HepG2 (cell line): Measurements from ENCODE around the gene PRRC2A. TPM values are rescaled to one million over a fixed set of nuclear protein-coding genes. Genes with fewer than 3 reads are reported as not detected.
A peak's percentile ranks its signal among the peaks of the same experiment; 100 is the strongest.

Source experiments
- ARNT2 ChIP-seq: sonication (generic); formaldehyde crosslinking; IDR thresholded peaks from 2 replicates; pipeline ENCODE4 v1.8.0; 2022; ENCODE audit warnings: mild to moderate bottlenecking, low read depth, missing genetic modification reagents, moderate library complexity
- GFI1 ChIP-seq: sonication (generic); formaldehyde crosslinking; IDR thresholded peaks from 2 replicates; pipeline ENCODE4 v1.5.0; 2020; ENCODE audit warnings: missing genetic modification reagents, mild to moderate bottlenecking, borderline replicate concordance
- IRF1 ChIP-seq: sonication (generic); formaldehyde crosslinking; IDR thresholded peaks from 2 replicates; pipeline ENCODE4 v1.4.0; 2020; ENCODE audit warnings: low read depth, mild to moderate bottlenecking, missing genetic modification reagents
- NPAS2 ChIP-seq: sonication (generic); formaldehyde crosslinking; IDR thresholded peaks from 2 replicates; pipeline ENCODE4 v1.8.0; 2022; ENCODE audit warnings: mild to moderate bottlenecking, missing genetic modification reagents, borderline replicate concordance
- PBX2 ChIP-seq: IDR thresholded peaks from 2 replicates; pipeline ENCODE4 v1.6.1; 2016; ENCODE audit warnings: control low read depth
- RAD51 ChIP-seq: fragments of 450-650 bp; IDR thresholded peaks from 2 replicates; pipeline ENCODE4 v1.6.1; 2016; ENCODE audit warnings: borderline replicate concordance
- RERE ChIP-seq: IDR thresholded peaks from 2 replicates; pipeline ENCODE4 v1.6.1; 2016; ENCODE audit warnings: low read depth, missing genetic modification reagents, missing compliant biosample characterization
- REST ChIP-seq, 2 experiments: IDR thresholded peaks; 2 replicates each; pipeline ENCODE4 v1.6.1; 2011 to 2012; ENCODE audit warnings: low read length in 2 of 2, borderline replicate concordance in 1 of 2, low read depth in 1 of 2, mild to moderate bottlenecking in 1 of 2, moderate library complexity in 1 of 2
- SALL1 ChIP-seq: sonication (generic); formaldehyde crosslinking; IDR thresholded peaks from 2 replicates; pipeline ENCODE4 v1.8.0; 2022; ENCODE audit warnings: mild to moderate bottlenecking, missing genetic modification reagents
- SCMH1 ChIP-seq: sonication (generic); formaldehyde crosslinking; IDR thresholded peaks from 2 replicates; pipeline ENCODE4 v1.9.0; 2021; ENCODE audit warnings: missing genetic modification reagents, mild to moderate bottlenecking, borderline replicate concordance
- SNAPC5 ChIP-seq: sonication (generic); formaldehyde crosslinking; IDR thresholded peaks from 2 replicates; pipeline ENCODE4 v1.8.1; 2023; ENCODE audit warnings: mild to moderate bottlenecking, missing genetic modification reagents, borderline replicate concordance
- TAF1 ChIP-seq: sonication (generic); formaldehyde crosslinking; IDR thresholded peaks from 2 replicates; pipeline ENCODE4 v1.4.0; 2020; ENCODE audit warnings: missing genetic modification reagents
- XBP1 ChIP-seq: sonication (generic); formaldehyde crosslinking; IDR thresholded peaks from 2 replicates; pipeline ENCODE4 v1.5.0; 2020; ENCODE audit warnings: missing genetic modification reagents
- ZNF235 ChIP-seq: sonication (generic); formaldehyde crosslinking; IDR thresholded peaks from 2 replicates; pipeline ENCODE4 v1.8.1; 2023; ENCODE audit warnings: mild to moderate bottlenecking, missing genetic modification reagents, borderline replicate concordance
- ZNF3 ChIP-seq: IDR thresholded peaks from 2 replicates; pipeline ENCODE4 v1.7.0; 2017; ENCODE audit warnings: inconsistent platforms
- ZNF556 ChIP-seq: sonication (generic); formaldehyde crosslinking; IDR thresholded peaks from 2 replicates; pipeline ENCODE4 v1.4.0; 2020; ENCODE audit warnings: mild to moderate bottlenecking, missing genetic modification reagents, borderline replicate concordance
- ZNF841 ChIP-seq: sonication (generic); formaldehyde crosslinking; IDR thresholded peaks from 2 replicates; pipeline ENCODE4 v1.8.1; 2023; ENCODE audit warnings: missing genetic modification reagents, borderline replicate concordance
- polyA plus RNA-seq, 8 experiments: library from polyadenylated mRNA; depleted of rRNA in 3 of 8; stranded (reverse) in 7 of 8; unstranded in 1 of 8; fragments of >200 nt; fragmentation: Illumina TruSeq in 4 of 8; extraction: Trizol in 4 of 8; gene quantifications; 2 replicates each; pipeline versions ENCODE4 v1.2.1 to v1.2.3, GENCODE V29; 2011 to 2016; ENCODE audit warnings: low read depth in 4 of 8, missing spikeins in 1 of 8, mixed read lengths in 1 of 8; ENCODE audit not compliant: insufficient read depth in 1 of 8
- total RNA-seq, 5 experiments: library from RNA; depleted of rRNA; stranded (reverse); fragments of >200 nt; fragmentation: Illumina TruSeq; extraction: Trizol; gene quantifications; 2 replicates each; pipeline ENCODE4 v1.2.3, GENCODE V29; 2016; ENCODE audit warnings: low read depth in 1 of 5

PRRC2A gene
- total and polyA plus RNA-seq, 2 of the 13 experiments (the other 11 are each of a cell fraction or from before 2014, with no cell fraction given) = 38.9 to 47.4 TPM

GRCh38 chr6:31655349-31656237 is 35.1 kb downstream of the PRRC2A start, which contains the start of gene APOM (continued):
- TF ChIP-seq ZNF235 (peak; percentile 89; the same call in 1 of the 2 replicates), ZNF841 (CRISPR knock-in tag) (no peak; the same call in 1 of the 2 replicates), GFI1 (peak; percentile 79), ZNF556 (CRISPR knock-in tag) (peak; percentile 89; the same call in 1 of the 2 replicates), IRF1 (CRISPR knock-in tag) (peak; percentile 27; the same call in 1 of the 2 replicates), PBX2 (CRISPR knock-in tag) (no peak), REST (IDR thresholded peaks at IDR 0.05; ENCODE audit: borderline replicate concordance in 1 of 2, low read depth in 1 of 2, low read length in 2 of 2) (peak in 1 of 2 experiments; percentile 82; a peak in 2 of 4 replicates), SALL1 (CRISPR knock-in tag) (peak; percentile 97), RERE (CRISPR knock-in tag) (peak; percentile 83), SCMH1 (CRISPR knock-in tag) (no peak), XBP1 (peak; percentile 62; the same call in 1 of the 2 replicates), ARNT2 (CRISPR knock-in tag) (no peak; the same call in 1 of the 2 replicates), RAD51 (no peak), NPAS2 (no peak), SNAPC5 (CRISPR knock-in tag) (peak; percentile 92), TAF1 (CRISPR knock-in tag) (peak; percentile 99), ZNF3 (CRISPR knock-in tag) (peak; percentile 93)
